SK-N-SH (cell line): ENCODE measurements around the gene KCNAB3. TPM values are rescaled to one million over a fixed set of nuclear protein-coding genes. Genes with fewer than 3 reads are reported as not detected.

Experiments
- CTCF ChIA-PET: fragments of 300-600, 350-600 bp; formaldehyde crosslinking; extraction: SDS; loops from one replicate; lab custom pipeline; 2021; lab: Yijun Ruan, JAX
- POLR2A ChIA-PET: fragments of 350-600 bp; sonication (Branson Sonifier 250); formaldehyde crosslinking; extraction: SDS; loops from one replicate; lab custom pipeline; 2020; ENCODE audit warnings: antibody characterized with exemption, inconsistent platforms; lab: Yijun Ruan, JAX
- DNase-seq: peaks from one replicate; pipeline ENCODE4 v3.0.0; 2012
- H2AFZ ChIP-seq: fragments of 200-600 bp; sonication (generic); 2 replicates; pipeline ENCODE4 v1.8.1; 2016; ENCODE audit warnings: antibody characterized with exemption, mild to moderate bottlenecking, low read depth
- H3F3A ChIP-seq: fragments of 200-600 bp; sonication (generic); replicated peaks from 2 replicates; pipeline ENCODE3; 2016; ENCODE audit warnings: antibody characterized with exemption, mild to moderate bottlenecking; ENCODE audit not compliant: insufficient read depth
- H3K27ac ChIP-seq, 2 experiments: fragments of 200-500 bp in 1 of 2; fragments of 200-600 bp in 1 of 2; sonication (Bioruptor generic) in 1 of 2; sonication (generic), shearing (Covaris generic) in 1 of 2; 2 replicates each; pipeline versions ENCODE4 v1.5.1 to v1.6.1; 2014 to 2016; ENCODE audit warnings: low read depth in 2 of 2, inconsistent platforms in 1 of 2, low read length in 1 of 2, mild to moderate bottlenecking in 1 of 2, mixed read lengths in 1 of 2
- H3K27me3 ChIP-seq: fragments of 200-600 bp; sonication (generic), shearing (Covaris generic); 2 replicates; pipeline ENCODE4 v1.6.1; 2016; ENCODE audit warnings: mixed run types; ENCODE audit not compliant: insufficient read depth
- H3K36me3 ChIP-seq, 2 experiments: fragments of 200-500 bp in 1 of 2; fragments of 200-600 bp in 1 of 2; sonication (Bioruptor generic) in 1 of 2; sonication (generic) in 1 of 2; replicated peaks in 1 of 2; 2 replicates each; pipeline versions ENCODE3 to v1.5.1; 2014 to 2016; ENCODE audit warnings: low read length in 1 of 2, mild to moderate bottlenecking in 1 of 2; ENCODE audit not compliant: insufficient read depth in 2 of 2, control insufficient read depth in 1 of 2
- H3K4me1 ChIP-seq, 2 experiments: fragments of 200-500 bp in 1 of 2; fragments of 200-600 bp in 1 of 2; sonication (Bioruptor generic) in 1 of 2; sonication (generic), shearing (Covaris generic) in 1 of 2; 2 replicates each; pipeline versions ENCODE4 v1.5.1 to v1.6.1; 2014 to 2016; ENCODE audit warnings: low read depth in 1 of 2, low read length in 1 of 2, mixed run types in 1 of 2; ENCODE audit not compliant: insufficient read depth in 2 of 2, control insufficient read depth in 1 of 2
- H3K4me2 ChIP-seq: fragments of 200-600 bp; sonication (generic), shearing (Covaris generic); 2 replicates; pipeline ENCODE4 v1.6.1; 2017; ENCODE audit warnings: mixed run types
- H3K4me3 ChIP-seq, 2 experiments: fragments of 200-500 bp in 1 of 2; fragments of 200-600 bp in 1 of 2; sonication (Bioruptor generic) in 1 of 2; sonication (generic), shearing (Covaris generic) in 1 of 2; 2 replicates each; pipeline versions ENCODE4 v1.5.1 to v1.8.1; 2014 to 2016; ENCODE audit warnings: low read depth in 2 of 2, inconsistent platforms in 1 of 2, low read length in 1 of 2, mild to moderate bottlenecking in 1 of 2, mixed read lengths in 1 of 2, moderate library complexity in 1 of 2
- H3K79me2 ChIP-seq: fragments of 200-600 bp; sonication (generic); 2 replicates; pipeline ENCODE4 v1.8.1; 2017; ENCODE audit warnings: mild to moderate bottlenecking; ENCODE audit not compliant: insufficient read depth
- H3K9ac ChIP-seq: fragments of 200-600 bp; sonication (generic); 2 replicates; pipeline ENCODE4 v1.6.1; 2017; ENCODE audit warnings: mixed run types
- H3K9me2 ChIP-seq: fragments of 200-600 bp; sonication (generic); 2 replicates; pipeline ENCODE4 v1.6.1; 2017; ENCODE audit warnings: mixed run types
- H3K9me3 ChIP-seq: fragments of 200-600 bp; sonication (generic); 2 replicates; pipeline ENCODE4 v1.6.1; 2017; ENCODE audit warnings: mixed run types, mild to moderate bottlenecking, moderate library complexity
- H4K20me1 ChIP-seq: fragments of 200-600 bp; sonication (generic); 2 replicates; pipeline ENCODE4 v1.6.1; 2017; ENCODE audit warnings: mild to moderate bottlenecking, mixed run types; ENCODE audit not compliant: insufficient read depth
- ELF1 ChIP-seq: IDR thresholded peaks from 2 replicates; pipeline ENCODE4 v1.4.0; 2012
- FOXM1 ChIP-seq: IDR thresholded peaks from 2 replicates; pipeline ENCODE4 v1.4.0; 2012; ENCODE audit warnings: low read depth, mild to moderate bottlenecking
- GABPA ChIP-seq: IDR thresholded peaks from 2 replicates; pipeline ENCODE4 v1.4.0; 2012; ENCODE audit warnings: low read depth, mild to moderate bottlenecking
- MXI1 ChIP-seq: IDR thresholded peaks from 2 replicates; pipeline ENCODE4 v1.6.1; 2012; ENCODE audit warnings: mild to moderate bottlenecking, low read depth, low read length, improper control_type of control experiment
- POLR2AphosphoS5 ChIP-seq: IDR thresholded peaks from 2 replicates; pipeline ENCODE4 v1.6.1; 2012; ENCODE audit warnings: low read depth, low read length
- RAD21 ChIP-seq: IDR thresholded peaks from 2 replicates; pipeline ENCODE4 v1.6.1; 2012; ENCODE audit warnings: mild to moderate bottlenecking, low read length
- RCOR1 ChIP-seq: fragments of 150-350 bp; IDR thresholded peaks from 2 replicates; pipeline ENCODE4 v1.6.1; 2017; ENCODE audit warnings: antibody characterized with exemption, low read length
- RFX5 ChIP-seq: IDR thresholded peaks from 2 replicates; pipeline ENCODE4 v1.6.1; 2012; ENCODE audit warnings: mild to moderate bottlenecking, improper control_type of control experiment, low read length
- SIN3A ChIP-seq: IDR thresholded peaks from 2 replicates; pipeline ENCODE4 v1.6.1; 2012; ENCODE audit warnings: low read depth, mild to moderate bottlenecking, low read length, moderate library complexity, borderline replicate concordance
- SMC3 ChIP-seq: IDR thresholded peaks from 2 replicates; pipeline ENCODE4 v1.6.1; 2012; ENCODE audit warnings: low read depth, low read length, improper control_type of control experiment
- TAF1 ChIP-seq: IDR thresholded peaks from 2 replicates; pipeline ENCODE4 v1.6.1; 2012; ENCODE audit warnings: low read depth, mild to moderate bottlenecking, low read length, moderate library complexity, borderline replicate concordance
- TCF12 ChIP-seq: IDR thresholded peaks from 2 replicates; pipeline ENCODE4 v1.4.0; 2012
- TEAD4 ChIP-seq: IDR thresholded peaks from 2 replicates; pipeline ENCODE4 v1.4.0; 2012; ENCODE audit warnings: mild to moderate bottlenecking, borderline replicate concordance; ENCODE audit not compliant: insufficient read depth
- YY1 ChIP-seq: IDR thresholded peaks from 2 replicates; pipeline ENCODE4 v1.4.0; 2012; ENCODE audit warnings: low read depth, mild to moderate bottlenecking
- WGBS: methylation state at CpG from one replicate; pipeline ENCODE4 v1.1.6; 2017; ENCODE audit warnings: low lambda C conversion rate; 5-methylcytosine and 5-hydroxymethylcytosine counted together
- polyA plus RNA-seq, 3 experiments: library from polyadenylated mRNA; depleted of rRNA; stranded (reverse); fragments of >200 nt; gene quantifications; 2 replicates each; pipeline ENCODE4 v1.2.3, GENCODE V29; 2012
- TF ChIP-seq, protein P1 (sequence below): IDR thresholded peaks from 2 replicates; pipeline ENCODE4 v1.4.0; 2012; ENCODE audit warnings: low read depth
- TF ChIP-seq, protein P2 (sequence below): IDR thresholded peaks from 2 replicates; pipeline ENCODE4 v1.6.1; 2012; ENCODE audit warnings: mild to moderate bottlenecking, low read depth, low read length, moderate library complexity
- TF ChIP-seq, protein P3 (sequence below): fragments of 150-350 bp; IDR thresholded peaks from 2 replicates; pipeline ENCODE4 v1.6.1; 2016; ENCODE audit warnings: mild to moderate bottlenecking, low read depth, low read length
- TF ChIP-seq, protein P4 (sequence below): fragments of 150-350 bp; IDR thresholded peaks from 2 replicates; pipeline ENCODE4 v1.6.1; 2017; ENCODE audit warnings: antibody characterized with exemption, low read length, low read depth, borderline replicate concordance

Gene KCNAB3
- polyA plus RNA-seq, 1 of the 3 experiments (the other 2 are of a cell fraction), result 4.4 TPM

DNA sequence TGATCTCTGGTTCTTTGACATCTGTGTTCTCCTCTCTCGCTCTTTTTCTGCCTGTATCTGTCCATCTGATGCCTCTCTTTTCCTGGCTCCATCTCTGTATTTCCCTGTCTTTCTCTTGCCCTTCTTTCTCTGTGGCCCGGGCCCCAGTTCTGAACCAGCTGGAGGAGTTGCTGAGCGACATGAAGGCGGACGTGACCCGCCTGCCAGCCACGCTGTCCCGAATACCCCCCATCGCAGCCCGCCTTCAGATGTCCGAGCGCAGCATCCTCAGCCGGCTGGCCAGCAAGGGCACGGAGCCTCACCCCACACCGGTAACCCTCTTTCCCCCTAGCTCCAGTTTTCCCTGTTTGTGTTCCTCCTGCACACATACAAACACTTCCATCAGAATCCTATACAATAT, 19.4 kb downstream of the KCNAB3 start:
- TF ChIP-seq, protein P1, sequence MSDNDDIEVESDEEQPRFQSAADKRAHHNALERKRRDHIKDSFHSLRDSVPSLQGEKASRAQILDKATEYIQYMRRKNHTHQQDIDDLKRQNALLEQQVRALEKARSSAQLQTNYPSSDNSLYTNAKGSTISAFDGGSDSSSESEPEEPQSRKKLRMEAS, result no peak
- TF ChIP-seq GABPA (no peak), SMC3 (no peak), FOXM1 (no peak), TCF12 (no peak), RAD21 (no peak), YY1 (no peak), RCOR1 (no peak), SIN3A (no peak), RFX5 (no peak), TEAD4 (no peak), POLR2AphosphoS5 (no peak), ELF1 (no peak), MXI1 (no peak), TAF1 (no peak)
- TF ChIP-seq, protein P2, sequence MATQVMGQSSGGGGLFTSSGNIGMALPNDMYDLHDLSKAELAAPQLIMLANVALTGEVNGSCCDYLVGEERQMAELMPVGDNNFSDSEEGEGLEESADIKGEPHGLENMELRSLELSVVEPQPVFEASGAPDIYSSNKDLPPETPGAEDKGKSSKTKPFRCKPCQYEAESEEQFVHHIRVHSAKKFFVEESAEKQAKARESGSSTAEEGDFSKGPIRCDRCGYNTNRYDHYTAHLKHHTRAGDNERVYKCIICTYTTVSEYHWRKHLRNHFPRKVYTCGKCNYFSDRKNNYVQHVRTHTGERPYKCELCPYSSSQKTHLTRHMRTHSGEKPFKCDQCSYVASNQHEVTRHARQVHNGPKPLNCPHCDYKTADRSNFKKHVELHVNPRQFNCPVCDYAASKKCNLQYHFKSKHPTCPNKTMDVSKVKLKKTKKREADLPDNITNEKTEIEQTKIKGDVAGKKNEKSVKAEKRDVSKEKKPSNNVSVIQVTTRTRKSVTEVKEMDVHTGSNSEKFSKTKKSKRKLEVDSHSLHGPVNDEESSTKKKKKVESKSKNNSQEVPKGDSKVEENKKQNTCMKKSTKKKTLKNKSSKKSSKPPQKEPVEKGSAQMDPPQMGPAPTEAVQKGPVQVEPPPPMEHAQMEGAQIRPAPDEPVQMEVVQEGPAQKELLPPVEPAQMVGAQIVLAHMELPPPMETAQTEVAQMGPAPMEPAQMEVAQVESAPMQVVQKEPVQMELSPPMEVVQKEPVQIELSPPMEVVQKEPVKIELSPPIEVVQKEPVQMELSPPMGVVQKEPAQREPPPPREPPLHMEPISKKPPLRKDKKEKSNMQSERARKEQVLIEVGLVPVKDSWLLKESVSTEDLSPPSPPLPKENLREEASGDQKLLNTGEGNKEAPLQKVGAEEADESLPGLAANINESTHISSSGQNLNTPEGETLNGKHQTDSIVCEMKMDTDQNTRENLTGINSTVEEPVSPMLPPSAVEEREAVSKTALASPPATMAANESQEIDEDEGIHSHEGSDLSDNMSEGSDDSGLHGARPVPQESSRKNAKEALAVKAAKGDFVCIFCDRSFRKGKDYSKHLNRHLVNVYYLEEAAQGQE, result no peak
- TF ChIP-seq, protein P3, sequence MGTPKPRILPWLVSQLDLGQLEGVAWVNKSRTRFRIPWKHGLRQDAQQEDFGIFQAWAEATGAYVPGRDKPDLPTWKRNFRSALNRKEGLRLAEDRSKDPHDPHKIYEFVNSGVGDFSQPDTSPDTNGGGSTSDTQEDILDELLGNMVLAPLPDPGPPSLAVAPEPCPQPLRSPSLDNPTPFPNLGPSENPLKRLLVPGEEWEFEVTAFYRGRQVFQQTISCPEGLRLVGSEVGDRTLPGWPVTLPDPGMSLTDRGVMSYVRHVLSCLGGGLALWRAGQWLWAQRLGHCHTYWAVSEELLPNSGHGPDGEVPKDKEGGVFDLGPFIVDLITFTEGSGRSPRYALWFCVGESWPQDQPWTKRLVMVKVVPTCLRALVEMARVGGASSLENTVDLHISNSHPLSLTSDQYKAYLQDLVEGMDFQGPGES, result no peak
- TF ChIP-seq, protein P4, sequence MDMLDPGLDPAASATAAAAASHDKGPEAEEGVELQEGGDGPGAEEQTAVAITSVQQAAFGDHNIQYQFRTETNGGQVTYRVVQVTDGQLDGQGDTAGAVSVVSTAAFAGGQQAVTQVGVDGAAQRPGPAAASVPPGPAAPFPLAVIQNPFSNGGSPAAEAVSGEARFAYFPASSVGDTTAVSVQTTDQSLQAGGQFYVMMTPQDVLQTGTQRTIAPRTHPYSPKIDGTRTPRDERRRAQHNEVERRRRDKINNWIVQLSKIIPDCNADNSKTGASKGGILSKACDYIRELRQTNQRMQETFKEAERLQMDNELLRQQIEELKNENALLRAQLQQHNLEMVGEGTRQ, result no peak
- no peaks in the 10 kb centered on the region for H3K79me2 ChIP-seq
- H3K9me2 ChIP-seq, result no peaks in the 10 kb centered on the region
- peaks cover 28% of the 10 kb centered on the region for H3F3A ChIP-seq
- H3K27me3 ChIP-seq, result no peaks in the 10 kb centered on the region
- H3K27ac ChIP-seq, result no peak overlapping the region
- WGBS, result 96% methylated on average over 15 of the region's 15 CpGs
- H2AFZ ChIP-seq, result no peak overlapping the region
- H3K9ac ChIP-seq, result no peak overlapping the region
- H3K4me3 ChIP-seq, result no peak overlapping the region
- peaks cover 5 to 7% of the 10 kb centered on the region in 2 experiments; a peak in 1 of 4 replicates for H3K4me1 ChIP-seq
- H3K4me2 ChIP-seq, result no peak overlapping the region
- no peaks in the 10 kb centered on the region for H4K20me1 ChIP-seq
- ChIA-PET CTCF (interaction anchor here (0.9 to 4.4 kb wide), 5 partner anchors 13 to 131 kb away, joined by 3 to 90 read pairs (median 5); no protein-coding TSS in a partner anchor), POLR2A (no interaction called here)
- peaks cover 16 to 69% of the 10 kb centered on the region in 2 experiments for H3K36me3 ChIP-seq
- no peaks in the 10 kb centered on the region for H3K9me3 ChIP-seq
- DNase-seq, result no peak
